Panc1 (cell line): ENCODE data around the gene SLC6A7. TPM values are rescaled to one million over a fixed set of nuclear protein-coding genes. Genes with fewer than 3 reads are reported as not detected.

ENCODE experiments used
- ATAC-seq: fragments of 200-7000 bp; cut with Tn5 transposase; 2 replicates; pipeline ENCODE4 v1.9.1; 2020; ENCODE audit warnings: mild to moderate bottlenecking, moderate library complexity
- BruUV-seq: library from RNA; stranded (reverse); fragments of 400-500 nt; replicated peaks from 2 replicates; lab custom pipeline; 2021; lab: Mats Ljungman, UMichigan
- CTCF ChIA-PET: fragments of 300-600 bp; sonication (Branson Sonifier 250); formaldehyde crosslinking; loops from one replicate; lab custom pipeline; 2022; ENCODE audit warnings: antibody characterized with exemption; lab: Charles Lee
- POLR2A ChIA-PET: fragments of 300-600 bp; sonication (Branson Sonifier 250); formaldehyde crosslinking; loops from one replicate; lab custom pipeline; 2022; ENCODE audit warnings: antibody characterized with exemption; lab: Charles Lee
- DNase-seq: peaks from one replicate; pipeline ENCODE4 v3.0.0-alpha.2; 2010; ENCODE audit warnings: low read depth, low spot score
- H3K27ac ChIP-seq: 2 replicates; pipeline ENCODE4 v1.5.1; 2011; ENCODE audit warnings: mild to moderate bottlenecking, low read length, inconsistent platforms
- H3K27me3 ChIP-seq: fragments of 200-500 bp; sonication (Bioruptor generic); 2 replicates; pipeline ENCODE4 v1.6.0; 2014; ENCODE audit warnings: low read length, inconsistent platforms; ENCODE audit not compliant: control insufficient read depth, insufficient read depth
- H3K36me3 ChIP-seq: fragments of 200-500 bp; sonication (Bioruptor generic); 2 replicates; pipeline ENCODE4 v1.5.1; 2014; ENCODE audit warnings: inconsistent platforms, mild to moderate bottlenecking, low read length, moderate library complexity; ENCODE audit not compliant: control insufficient read depth, insufficient read depth
- H3K4me1 ChIP-seq: 2 replicates; pipeline ENCODE4 v1.5.1; 2011; ENCODE audit warnings: inconsistent platforms, mild to moderate bottlenecking, low read length, moderate library complexity; ENCODE audit not compliant: control insufficient read depth, insufficient read depth
- H3K4me3 ChIP-seq, 2 experiments: 2 replicates each; pipeline ENCODE4 v1.5.1; 2011 to 2012; ENCODE audit warnings: low read depth in 2 of 2, low read length in 2 of 2, mild to moderate bottlenecking in 2 of 2, inconsistent platforms in 1 of 2, moderate library complexity in 1 of 2
- H3K9me3 ChIP-seq: fragments of 200-500 bp; sonication (Bioruptor generic); 2 replicates; pipeline ENCODE4 v1.5.1; 2014; ENCODE audit warnings: low read depth, mild to moderate bottlenecking, inconsistent platforms, low read length, moderate library complexity; ENCODE audit not compliant: control insufficient read depth, insufficient read depth
- POLR2AphosphoS5 ChIP-seq: IDR thresholded peaks from 2 replicates; pipeline ENCODE4 v1.6.1; 2012; ENCODE audit warnings: mild to moderate bottlenecking, low read depth, low read length, moderate library complexity
- SIN3A ChIP-seq: IDR thresholded peaks from 2 replicates; pipeline ENCODE4 v1.6.1; 2012; ENCODE audit warnings: low read depth, mild to moderate bottlenecking, low read length, moderate library complexity, borderline replicate concordance; ENCODE audit not compliant: insufficient read depth
- TCF7L2 ChIP-seq: IDR thresholded peaks from 2 replicates; pipeline ENCODE4 v1.6.1; 2011; ENCODE audit warnings: mild to moderate bottlenecking, low read depth, low read length, inconsistent platforms
- in situ Hi-C: cut with HindIII; loops from 2 replicates; pipeline ENCODE4 v1.10.0; 2016; ENCODE audit warnings: low sequenced_read_pairs, low pct_unique_long_range_greater_than_20kb
- intact Hi-C: fragments of 100-400 bp; cut with micrococcal nuclease; formaldehyde crosslinking; loops from one replicate; pipeline ENCODE4 v1.10.0; 2022; ENCODE audit not compliant: unreplicated experiment
- total RNA-seq: library from RNA; stranded (reverse); gene quantifications from one replicate; pipeline ENCODE4 v1.2.1, GENCODE V29; 2021; ENCODE audit not compliant: unreplicated experiment
- TF ChIP-seq, protein P1 (sequence below), 2 experiments: IDR thresholded peaks; 2 replicates each; pipeline ENCODE4 v1.6.1; 2011 to 2012; ENCODE audit warnings: low read depth in 2 of 2, control low read depth in 1 of 2, low read length in 1 of 2, mild to moderate bottlenecking in 1 of 2, moderate library complexity in 1 of 2; ENCODE audit not compliant: insufficient read depth in 1 of 2
- TF ChIP-seq, protein P2 (sequence below): fragments of 450-650 bp; IDR thresholded peaks from 2 replicates; pipeline ENCODE4 v1.5.1; 2017; ENCODE audit warnings: mild to moderate bottlenecking

SLC6A7 gene
- total RNA-seq, 1 experiment from 2014 or later: not detected

DNA sequence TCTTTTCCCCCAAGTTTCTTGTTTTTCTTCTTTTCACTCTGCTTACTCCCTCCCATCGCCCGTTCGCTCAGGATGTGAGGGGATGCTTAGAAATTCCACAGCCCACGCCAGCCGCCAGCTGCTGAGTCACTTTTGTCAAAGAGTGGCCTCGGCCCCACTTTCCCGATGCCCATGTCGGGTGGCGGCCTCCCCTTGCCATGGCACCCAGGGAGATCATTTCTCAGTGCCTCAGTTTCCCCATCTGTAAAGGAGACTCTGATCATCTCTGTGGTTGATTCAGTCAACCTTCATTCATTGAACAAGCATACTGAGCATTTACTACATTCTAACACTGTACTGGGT, 33.9 kb upstream of the SLC6A7 start:
- H3K4me1 ChIP-seq: peaks cover 8% of the 10 kb centered on the region

DNA sequence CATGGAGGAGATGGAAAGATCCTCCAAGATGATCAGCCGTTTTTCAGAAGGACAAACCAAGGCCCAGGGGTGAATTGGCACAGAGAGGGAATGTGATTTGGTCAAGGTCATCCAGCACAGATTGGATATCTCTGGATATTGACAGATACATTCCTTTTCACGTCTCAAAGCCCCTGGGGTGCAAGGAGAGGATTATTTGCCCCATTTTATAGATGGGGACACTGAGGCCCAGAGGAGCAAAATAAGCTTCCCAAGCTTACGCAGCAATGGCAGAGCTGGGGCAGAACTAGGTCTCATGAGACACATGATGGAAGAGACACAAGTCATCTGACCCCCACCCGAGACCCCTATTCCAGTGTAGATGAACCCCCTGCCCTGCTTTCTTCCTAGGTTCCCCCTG, 33.3 kb upstream of the SLC6A7 start:
- no peak for DNase-seq
- CTCF ChIA-PET: no interaction called here

More for the DNA sequence above, 33.9 kb upstream of the SLC6A7 start:
- TF ChIP-seq, protein P1, sequence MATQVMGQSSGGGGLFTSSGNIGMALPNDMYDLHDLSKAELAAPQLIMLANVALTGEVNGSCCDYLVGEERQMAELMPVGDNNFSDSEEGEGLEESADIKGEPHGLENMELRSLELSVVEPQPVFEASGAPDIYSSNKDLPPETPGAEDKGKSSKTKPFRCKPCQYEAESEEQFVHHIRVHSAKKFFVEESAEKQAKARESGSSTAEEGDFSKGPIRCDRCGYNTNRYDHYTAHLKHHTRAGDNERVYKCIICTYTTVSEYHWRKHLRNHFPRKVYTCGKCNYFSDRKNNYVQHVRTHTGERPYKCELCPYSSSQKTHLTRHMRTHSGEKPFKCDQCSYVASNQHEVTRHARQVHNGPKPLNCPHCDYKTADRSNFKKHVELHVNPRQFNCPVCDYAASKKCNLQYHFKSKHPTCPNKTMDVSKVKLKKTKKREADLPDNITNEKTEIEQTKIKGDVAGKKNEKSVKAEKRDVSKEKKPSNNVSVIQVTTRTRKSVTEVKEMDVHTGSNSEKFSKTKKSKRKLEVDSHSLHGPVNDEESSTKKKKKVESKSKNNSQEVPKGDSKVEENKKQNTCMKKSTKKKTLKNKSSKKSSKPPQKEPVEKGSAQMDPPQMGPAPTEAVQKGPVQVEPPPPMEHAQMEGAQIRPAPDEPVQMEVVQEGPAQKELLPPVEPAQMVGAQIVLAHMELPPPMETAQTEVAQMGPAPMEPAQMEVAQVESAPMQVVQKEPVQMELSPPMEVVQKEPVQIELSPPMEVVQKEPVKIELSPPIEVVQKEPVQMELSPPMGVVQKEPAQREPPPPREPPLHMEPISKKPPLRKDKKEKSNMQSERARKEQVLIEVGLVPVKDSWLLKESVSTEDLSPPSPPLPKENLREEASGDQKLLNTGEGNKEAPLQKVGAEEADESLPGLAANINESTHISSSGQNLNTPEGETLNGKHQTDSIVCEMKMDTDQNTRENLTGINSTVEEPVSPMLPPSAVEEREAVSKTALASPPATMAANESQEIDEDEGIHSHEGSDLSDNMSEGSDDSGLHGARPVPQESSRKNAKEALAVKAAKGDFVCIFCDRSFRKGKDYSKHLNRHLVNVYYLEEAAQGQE (IDR thresholded peaks at IDR 0.05; ENCODE audit: insufficient read depth in 1 of 2, low read depth in 2 of 2, low read length in 1 of 2): no peak
- TF ChIP-seq SIN3A (no peak), POLR2AphosphoS5 (no peak), TCF7L2 (no peak)
- TF ChIP-seq, protein P2, sequence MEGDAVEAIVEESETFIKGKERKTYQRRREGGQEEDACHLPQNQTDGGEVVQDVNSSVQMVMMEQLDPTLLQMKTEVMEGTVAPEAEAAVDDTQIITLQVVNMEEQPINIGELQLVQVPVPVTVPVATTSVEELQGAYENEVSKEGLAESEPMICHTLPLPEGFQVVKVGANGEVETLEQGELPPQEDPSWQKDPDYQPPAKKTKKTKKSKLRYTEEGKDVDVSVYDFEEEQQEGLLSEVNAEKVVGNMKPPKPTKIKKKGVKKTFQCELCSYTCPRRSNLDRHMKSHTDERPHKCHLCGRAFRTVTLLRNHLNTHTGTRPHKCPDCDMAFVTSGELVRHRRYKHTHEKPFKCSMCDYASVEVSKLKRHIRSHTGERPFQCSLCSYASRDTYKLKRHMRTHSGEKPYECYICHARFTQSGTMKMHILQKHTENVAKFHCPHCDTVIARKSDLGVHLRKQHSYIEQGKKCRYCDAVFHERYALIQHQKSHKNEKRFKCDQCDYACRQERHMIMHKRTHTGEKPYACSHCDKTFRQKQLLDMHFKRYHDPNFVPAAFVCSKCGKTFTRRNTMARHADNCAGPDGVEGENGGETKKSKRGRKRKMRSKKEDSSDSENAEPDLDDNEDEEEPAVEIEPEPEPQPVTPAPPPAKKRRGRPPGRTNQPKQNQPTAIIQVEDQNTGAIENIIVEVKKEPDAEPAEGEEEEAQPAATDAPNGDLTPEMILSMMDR: no peak
- DNase-seq (no peak), ATAC-seq (no peak)
- Histone ChIP-seq H3K9me3 (no peaks in the 10 kb centered on the region), H3K36me3 (no peaks in the 10 kb centered on the region), H3K27ac (no peak overlapping the region), H3K27me3 (no peaks in the 10 kb centered on the region), H3K4me3 (peak overlapping the region; percentile 37 to 42)
- ChIA-PET CTCF (interaction anchor here (0.6 kb wide), 1 partner anchor 231 kb away, joined by 5 read pairs; no protein-coding TSS in a partner anchor), POLR2A (no interaction called here)
- in situ Hi-C loops (no loop called here), intact Hi-C loops (no loop called here)
- no TSS peak for BruUV-seq

More for the DNA sequence above, 33.3 kb upstream of the SLC6A7 start:
- Histone ChIP-seq H3K36me3 (no peaks in the 10 kb centered on the region), H3K27ac (no peak overlapping the region), H3K4me3 (no peak overlapping the region), H3K9me3 (no peaks in the 10 kb centered on the region), H3K27me3 (no peaks in the 10 kb centered on the region), H3K4me1 (peaks cover 8% of the 10 kb centered on the region)
- intact Hi-C loops (no loop called here), in situ Hi-C loops (no loop called here)
- no TSS peak for BruUV-seq
- ATAC-seq: no peak
- TF ChIP-seq, protein P1 (IDR thresholded peaks at IDR 0.05; ENCODE audit: insufficient read depth in 1 of 2, low read depth in 2 of 2, low read length in 1 of 2): no peak
- TF ChIP-seq POLR2AphosphoS5 (no peak), SIN3A (no peak), TCF7L2 (no peak)
- TF ChIP-seq, protein P2: no peak
- POLR2A ChIA-PET: no interaction called here
